Astrocyte of the cerebellum (primary cell): Measurements from ENCODE around the gene PXDN.

ENCODE experiments used
- DNase-seq: peaks from one replicate; pipeline ENCODE4 v3.0.0-alpha.2; 2011; ENCODE audit warnings: low read depth
- H3K4me3 ChIP-seq: 2 replicates; pipeline ENCODE4 v1.5.1; 2011; ENCODE audit warnings: mild to moderate bottlenecking, low read depth, low read length, moderate library complexity
- CTCF ChIP-seq: IDR thresholded peaks from 2 replicates; pipeline ENCODE4 v1.5.1; 2012; ENCODE audit warnings: low read length, low read depth, moderate library complexity, mild to moderate bottlenecking; ENCODE audit errors: missing control alignments
- in situ Hi-C: cut with HindIII; loops from 2 replicates; pipeline ENCODE4 v1.10.0; 2017; ENCODE audit warnings: low sequenced_read_pairs

Gene PXDN

GRCh38 chr2:1591978-1592907 is 152.1 kb downstream of the PXDN start:
- peak; percentile 90 for DNase-seq
- H3K4me3 ChIP-seq: no peak overlapping the region
- peak; percentile 66 for TF ChIP-seq CTCF
- in situ Hi-C loops: loop anchor here (5.0 kb wide), 1 partner anchor 150 kb away; the partner anchor contains the start of gene PXDN

- in situ Hi-C loops: loop anchor here (5.0 kb wide), 1 partner anchor 151 kb away; the partner anchor contains the start of gene PXDN
- DNase-seq: no peak
- peak overlapping the region; percentile 8 for H3K4me3 ChIP-seq
- TF ChIP-seq CTCF: no peak
Observed at GRCh38 chr2:1591461-1591770, 152.9 kb downstream of the PXDN start.

- in situ Hi-C loops: loop anchor here (5.0 kb wide), 1 partner anchor 151 kb away; the partner anchor contains the start of gene PXDN
- peak; percentile 33 for TF ChIP-seq CTCF
- no peak for DNase-seq
- H3K4me3 ChIP-seq: peak overlapping the region; percentile 8
Observed at GRCh38 chr2:1590596-1591460, 153.5 kb downstream of the PXDN start.

- H3K4me3 ChIP-seq: no peak overlapping the region
- no peak for DNase-seq
- TF ChIP-seq CTCF: peak; percentile 37
- in situ Hi-C loops: no loop called here
Observed at GRCh38 chr2:1588978-1589621, 155.2 kb downstream of the PXDN start.

- no peak overlapping the region for H3K4me3 ChIP-seq
- no peak for DNase-seq
- in situ Hi-C loops: no loop called here
- TF ChIP-seq CTCF: no peak
Observed at GRCh38 chr2:1588051-1588977, 156.0 kb downstream of the PXDN start.
